WI38 (cell line): ENCODE measurements around the gene SULT2B1.

Experiments used
- H3K4me3 ChIP-seq: 2 replicates; pipeline ENCODE4 v1.5.1; 2011; ENCODE audit warnings: low read depth, mild to moderate bottlenecking, control low read depth, low read length
- CTCF ChIP-seq: IDR thresholded peaks from 2 replicates; pipeline ENCODE4 v1.5.1; 2012; ENCODE audit warnings: low read depth, mild to moderate bottlenecking, control low read depth, low read length

SULT2B1 gene

GRCh38 chr19:48596679-48597465 lies 44.9 kb downstream of the SULT2B1 start:
- H3K4me3 ChIP-seq: no peak overlapping the region
- TF ChIP-seq CTCF: no peak

GRCh38 chr19:48598996-48599700 lies 47.2 kb downstream of the SULT2B1 start:
- no peak for TF ChIP-seq CTCF
- H3K4me3 ChIP-seq: no peak overlapping the region

- H3K4me3 ChIP-seq: no peak overlapping the region
- TF ChIP-seq CTCF: no peak
Observed at GRCh38 chr19:48600679-48601417, 48.9 kb downstream of the SULT2B1 start.

GRCh38 chr19:48603001-48603400 lies 51.0 kb downstream of the SULT2B1 start:
- no peak for TF ChIP-seq CTCF
- H3K4me3 ChIP-seq: no peak overlapping the region

GRCh38 chr19:48603449-48603848 lies 51.5 kb downstream of the SULT2B1 start:
- TF ChIP-seq CTCF: no peak
- no peak overlapping the region for H3K4me3 ChIP-seq

- no peak overlapping the region for H3K4me3 ChIP-seq
- no peak for TF ChIP-seq CTCF
Observed at GRCh38 chr19:48603850-48604249, 51.9 kb downstream of the SULT2B1 start.
